ENCODE results near the gene PRR19. TPM values are rescaled to one million over a fixed set of nuclear protein-coding genes. Genes with fewer than 3 reads are reported as not detected.
A peak's percentile ranks its signal among the peaks of the same experiment; 100 is the strongest.

PRR19 gene
- total RNA-seq, 2 donors from 2014 or later: 0.32 to 1.0 TPM

- Histone ChIP-seq H3K9me3 (no peaks in the 10 kb centered on the region), H3K9ac (ENCODE audit: low read depth in 2 of 2, low read length in 2 of 2) (no peak overlapping the region), H3K4me3 (no peak overlapping the region), H3K27me3 (no peaks in the 10 kb centered on the region), H3K4me1 (peaks cover 14% of the 10 kb centered on the region), H3K36me3 (peaks cover 14% of the 10 kb centered on the region), H3K27ac (no peak overlapping the region)
- intact Hi-C loops (cut with DNase I): no loop called here
- TF ChIP-seq, protein P1, sequence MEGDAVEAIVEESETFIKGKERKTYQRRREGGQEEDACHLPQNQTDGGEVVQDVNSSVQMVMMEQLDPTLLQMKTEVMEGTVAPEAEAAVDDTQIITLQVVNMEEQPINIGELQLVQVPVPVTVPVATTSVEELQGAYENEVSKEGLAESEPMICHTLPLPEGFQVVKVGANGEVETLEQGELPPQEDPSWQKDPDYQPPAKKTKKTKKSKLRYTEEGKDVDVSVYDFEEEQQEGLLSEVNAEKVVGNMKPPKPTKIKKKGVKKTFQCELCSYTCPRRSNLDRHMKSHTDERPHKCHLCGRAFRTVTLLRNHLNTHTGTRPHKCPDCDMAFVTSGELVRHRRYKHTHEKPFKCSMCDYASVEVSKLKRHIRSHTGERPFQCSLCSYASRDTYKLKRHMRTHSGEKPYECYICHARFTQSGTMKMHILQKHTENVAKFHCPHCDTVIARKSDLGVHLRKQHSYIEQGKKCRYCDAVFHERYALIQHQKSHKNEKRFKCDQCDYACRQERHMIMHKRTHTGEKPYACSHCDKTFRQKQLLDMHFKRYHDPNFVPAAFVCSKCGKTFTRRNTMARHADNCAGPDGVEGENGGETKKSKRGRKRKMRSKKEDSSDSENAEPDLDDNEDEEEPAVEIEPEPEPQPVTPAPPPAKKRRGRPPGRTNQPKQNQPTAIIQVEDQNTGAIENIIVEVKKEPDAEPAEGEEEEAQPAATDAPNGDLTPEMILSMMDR (IDR thresholded peaks at IDR 0.05): no peak
- no peak for DNase-seq
These were observed 12.9 kb upstream of the PRR19 start for GRCh38 chr19:42288881-42289555.

DNA sequence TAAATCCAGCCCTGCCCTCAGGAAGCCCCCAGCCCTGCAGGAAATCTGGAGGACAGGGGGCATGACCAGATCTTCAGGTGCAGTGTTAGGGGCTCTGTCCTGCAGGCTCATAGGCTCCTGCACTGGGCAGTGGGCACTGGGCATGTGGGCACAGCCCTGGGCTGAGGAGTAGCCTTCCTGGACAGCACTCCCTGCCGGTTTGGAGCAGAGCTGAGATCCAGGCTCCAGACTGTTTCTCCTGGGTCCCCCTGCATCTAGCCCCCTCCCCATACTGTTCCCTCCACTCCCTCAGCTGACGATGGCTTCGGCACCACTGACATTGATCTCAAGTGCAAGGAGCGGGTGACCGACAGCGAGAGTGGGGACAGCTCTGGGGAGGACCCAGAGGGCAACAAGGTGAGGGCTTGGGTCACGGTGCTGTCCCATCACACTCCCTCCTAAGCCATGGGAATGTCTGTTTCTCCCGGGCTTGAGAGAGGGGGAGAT, 12.3 kb upstream of the PRR19 start:
- no peak for DNase-seq
- H3K27me3 ChIP-seq: no peaks in the 10 kb centered on the region
- peaks cover 14% of the 10 kb centered on the region for H3K36me3 ChIP-seq
- H3K27ac ChIP-seq: no peak overlapping the region
- intact Hi-C loops (cut with DNase I): no loop called here
- H3K9me3 ChIP-seq: no peaks in the 10 kb centered on the region
- H3K9ac ChIP-seq (ENCODE audit: low read depth in 2 of 2, low read length in 2 of 2): no peak overlapping the region
- H3K4me3 ChIP-seq: no peak overlapping the region
- H3K4me1 ChIP-seq: peaks cover 14% of the 10 kb centered on the region
- TF ChIP-seq, protein P1 (IDR thresholded peaks at IDR 0.05): no peak

DNA sequence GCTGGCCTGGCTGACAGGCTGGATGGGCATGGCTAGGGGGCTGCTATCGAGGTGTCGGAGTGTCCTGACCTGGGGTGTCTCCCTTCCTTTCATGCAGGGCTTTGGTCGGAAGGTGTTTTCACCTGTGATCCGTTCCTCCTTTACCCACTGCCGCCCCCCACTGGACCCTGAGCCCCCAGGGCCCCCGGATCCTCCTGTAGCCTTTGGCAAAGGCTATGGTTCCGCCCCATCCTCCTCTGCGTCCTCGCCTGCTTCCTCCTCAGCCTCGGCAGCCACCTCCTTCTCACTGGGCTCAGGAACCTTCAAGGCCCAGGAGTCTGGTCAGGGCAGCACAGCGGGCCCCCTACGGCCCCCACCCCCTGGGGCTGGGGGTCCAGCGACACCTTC, 11.8 kb upstream of the PRR19 start:
- Histone ChIP-seq H3K36me3 (peaks cover 14% of the 10 kb centered on the region), H3K4me3 (no peak overlapping the region), H3K9ac (ENCODE audit: low read depth in 2 of 2, low read length in 2 of 2) (no peak overlapping the region), H3K4me1 (peaks cover 8% of the 10 kb centered on the region), H3K9me3 (no peaks in the 10 kb centered on the region), H3K27ac (no peak overlapping the region), H3K27me3 (no peaks in the 10 kb centered on the region)
- intact Hi-C loops (cut with DNase I): no loop called here
- TF ChIP-seq, protein P1 (IDR thresholded peaks at IDR 0.05): no peak
- no peak for DNase-seq

DNA sequence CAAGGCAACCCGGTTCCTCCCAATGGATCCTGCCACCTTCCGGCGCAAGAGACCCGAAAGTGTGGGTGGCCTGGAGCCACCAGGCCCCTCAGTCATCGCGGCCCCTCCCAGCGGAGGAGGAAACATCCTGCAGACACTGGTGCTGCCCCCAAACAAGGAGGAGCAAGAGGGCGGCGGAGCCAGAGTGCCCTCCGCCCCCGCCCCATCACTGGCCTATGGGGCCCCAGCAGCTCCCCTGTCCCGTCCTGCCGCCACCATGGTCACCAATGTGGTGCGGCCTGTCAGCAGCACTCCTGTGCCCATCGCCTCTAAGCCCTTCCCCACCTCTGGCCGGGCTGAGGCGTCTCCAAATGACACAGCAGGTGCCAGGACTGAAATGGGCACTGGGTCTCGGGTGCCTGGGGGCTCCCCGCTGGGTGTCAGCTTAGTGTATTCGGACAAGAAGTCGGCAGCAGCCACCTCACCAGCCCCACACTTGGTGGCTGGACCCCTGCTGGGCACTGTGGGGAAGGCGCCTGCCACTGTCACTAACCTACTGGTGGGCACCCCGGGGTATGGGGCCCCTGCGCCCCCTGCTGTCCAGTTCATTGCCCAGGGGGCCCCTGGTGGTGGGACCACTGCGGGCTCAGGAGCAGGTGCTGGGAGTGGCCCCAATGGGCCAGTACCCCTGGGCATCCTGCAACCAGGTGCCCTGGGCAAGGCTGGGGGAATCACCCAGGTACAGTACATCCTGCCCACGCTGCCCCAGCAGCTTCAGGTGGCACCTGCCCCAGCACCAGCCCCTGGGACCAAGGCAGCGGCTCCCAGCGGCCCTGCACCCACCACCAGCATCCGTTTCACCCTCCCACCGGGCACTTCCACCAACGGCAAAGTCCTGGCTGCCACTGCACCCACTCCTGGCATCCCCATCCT, 11.2 kb upstream of the PRR19 start:
- Histone ChIP-seq H3K27me3 (no peaks in the 10 kb centered on the region), H3K4me3 (no peak overlapping the region), H3K4me1 (peaks cover 2% of the 10 kb centered on the region), H3K9ac (ENCODE audit: low read depth in 2 of 2, low read length in 2 of 2) (no peak overlapping the region), H3K27ac (no peak overlapping the region), H3K9me3 (no peaks in the 10 kb centered on the region), H3K36me3 (peaks cover 14% of the 10 kb centered on the region)
- DNase-seq: no peak
- TF ChIP-seq, protein P1 (IDR thresholded peaks at IDR 0.05): peak; percentile 39
- intact Hi-C loops (cut with DNase I): no loop called here

- no peaks in the 10 kb centered on the region for H3K4me1 ChIP-seq
- H3K4me3 ChIP-seq: no peak overlapping the region
- H3K9me3 ChIP-seq: no peaks in the 10 kb centered on the region
- DNase-seq: peak; percentile 78
- peak overlapping the region in 1 of 2 donors; percentile 15 for H3K9ac ChIP-seq (ENCODE audit: low read depth in 2 of 2, low read length in 2 of 2)
- H3K27me3 ChIP-seq: no peaks in the 10 kb centered on the region
- H3K36me3 ChIP-seq: peaks cover 14% of the 10 kb centered on the region
- TF ChIP-seq, protein P1 (IDR thresholded peaks at IDR 0.05): no peak
- H3K27ac ChIP-seq: no peak overlapping the region
- intact Hi-C loops (cut with DNase I): no loop called here
These were observed 10.5 kb upstream of the PRR19 start for GRCh38 chr19:42291435-42291810.

Measured in colonic mucosa (tissue), 4 donors.